GM23248 (cell line): ENCODE data around the gene KRTAP29-1.

Experiments used
- EZH2 ChIP-seq: fragments of 200-600 bp; sonication (generic); IDR thresholded peaks from 2 replicates; pipeline ENCODE4 v1.6.1; 2018; ENCODE audit warnings: antibody characterized with exemption, mild to moderate bottlenecking; ENCODE audit not compliant: insufficient read depth, poor library complexity, severe bottlenecking
- EZH2phosphoT487 ChIP-seq: fragments of 200-600 bp; sonication (generic); IDR thresholded peaks from 2 replicates; pipeline ENCODE4 v1.6.1; 2018; ENCODE audit warnings: antibody characterized with exemption, moderate library complexity, mild to moderate bottlenecking, low read depth; ENCODE audit not compliant: insufficient read depth

DNA sequence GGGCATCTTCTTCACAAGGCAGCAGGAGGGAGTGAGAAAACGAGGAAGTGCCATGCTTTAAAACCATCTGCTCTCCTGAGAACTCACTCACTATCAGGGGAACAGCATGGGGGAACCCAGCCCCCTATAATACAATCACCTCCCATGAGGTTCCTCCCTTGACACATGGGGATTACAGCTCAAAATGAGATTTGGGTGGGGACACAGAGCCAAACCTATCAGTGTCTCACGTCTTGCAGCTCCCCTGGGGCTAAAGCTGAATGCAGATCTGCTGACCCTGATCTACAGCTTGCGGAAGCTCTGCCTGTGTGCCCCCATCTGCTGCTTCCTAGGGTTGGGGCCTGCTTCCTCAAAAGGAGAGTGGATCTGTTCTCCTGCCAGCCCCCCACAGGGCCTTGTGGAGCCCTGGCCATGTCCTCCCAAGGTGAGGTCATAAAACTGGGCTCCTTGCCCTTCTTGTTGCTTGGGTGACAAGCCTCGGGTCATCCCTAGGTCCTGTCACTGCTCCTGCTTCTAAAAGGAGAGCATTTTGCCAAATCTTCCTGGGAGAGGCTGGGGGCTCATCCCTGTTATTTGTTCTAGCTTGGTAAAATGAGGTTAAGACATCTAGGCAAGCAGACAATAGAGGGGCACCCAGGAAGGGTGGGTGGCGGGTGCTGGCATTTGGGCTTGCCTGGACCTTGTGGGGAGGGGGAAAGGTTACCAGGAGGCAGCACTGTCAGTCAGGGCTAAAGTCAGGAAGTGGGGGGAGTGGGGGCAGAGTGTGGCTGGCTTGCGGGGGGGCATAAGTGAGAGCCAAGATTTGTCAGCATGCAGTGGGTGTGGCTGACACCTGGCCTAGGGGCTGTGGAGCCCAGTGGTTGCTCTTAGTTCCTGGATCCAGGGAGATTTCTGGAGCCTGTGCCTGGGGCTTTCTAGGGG, 32.0 kb upstream of the KRTAP29-1 start:
- TF ChIP-seq EZH2 (no peak), EZH2phosphoT487 (no peak)
